Loucy (cell line): Measurements from ENCODE around the gene SLC25A41.

ENCODE experiments used
- H2AFZ ChIP-seq: fragments of 200-600 bp; sonication (generic); 2 replicates; pipeline ENCODE4 v1.6.0; 2016; ENCODE audit warnings: antibody characterized with exemption, mild to moderate bottlenecking, low read length, moderate library complexity
- H3F3A ChIP-seq: fragments of 200-600 bp; 2 replicates; pipeline ENCODE4 v1.6.0; 2016; ENCODE audit warnings: antibody characterized with exemption, low read depth, mild to moderate bottlenecking
- H3K27me3 ChIP-seq: fragments of 200-600 bp; sonication (generic); 2 replicates; pipeline ENCODE4 v1.6.1; 2014; ENCODE audit warnings: low read length, mild to moderate bottlenecking; ENCODE audit not compliant: insufficient read depth, poor library complexity, severe bottlenecking
- H3K36me3 ChIP-seq: fragments of 200-600 bp; sonication (generic); 2 replicates; pipeline ENCODE4 v1.6.1; 2016; ENCODE audit warnings: low read length; ENCODE audit not compliant: insufficient read depth
- H3K4me1 ChIP-seq: fragments of 200-600 bp; sonication (generic); 2 replicates; pipeline ENCODE4 v1.5.1; 2014; ENCODE audit warnings: low read length, mild to moderate bottlenecking; ENCODE audit not compliant: insufficient read depth, poor library complexity, severe bottlenecking
- H3K4me2 ChIP-seq: fragments of 200-600 bp; sonication (generic); 2 replicates; pipeline ENCODE4 v1.6.0; 2014; ENCODE audit warnings: antibody characterized with exemption, low read length, low read depth, mild to moderate bottlenecking; ENCODE audit not compliant: poor library complexity, severe bottlenecking
- H3K4me3 ChIP-seq: fragments of 200-600 bp; sonication (generic); 2 replicates; pipeline ENCODE4 v1.5.1; 2014; ENCODE audit warnings: low read length, mild to moderate bottlenecking, mixed read lengths; ENCODE audit not compliant: poor library complexity, severe bottlenecking
- H3K79me2 ChIP-seq: fragments of 200-600 bp; sonication (generic); 2 replicates; pipeline ENCODE4 v1.6.1; 2014; ENCODE audit warnings: low read length; ENCODE audit not compliant: insufficient read depth
- H3K9ac ChIP-seq: fragments of 200-600 bp; sonication (generic); 2 replicates; pipeline ENCODE4 v1.6.0; 2014; ENCODE audit warnings: mild to moderate bottlenecking, low read depth, low read length, moderate library complexity; ENCODE audit not compliant: poor library complexity, severe bottlenecking
- H3K9me2 ChIP-seq: fragments of 200-600 bp; sonication (generic); replicated peaks from 2 replicates; pipeline ENCODE4 v1.6.1; 2016; ENCODE audit warnings: low read depth, low read length, mixed read lengths
- H3K9me3 ChIP-seq: fragments of 200-600 bp; sonication (generic); 2 replicates; pipeline ENCODE4 v1.6.1; 2014; ENCODE audit warnings: mild to moderate bottlenecking, antibody characterized with exemption, low read length, low read depth; ENCODE audit not compliant: insufficient read depth
- H4K20me1 ChIP-seq: fragments of 200-600 bp; sonication (generic); 2 replicates; pipeline ENCODE4 v1.6.0; 2014; ENCODE audit warnings: antibody characterized with exemption, low read length, mild to moderate bottlenecking; ENCODE audit not compliant: insufficient read depth, poor library complexity, severe bottlenecking
- EZH2phosphoT487 ChIP-seq: fragments of 200-600 bp; IDR thresholded peaks from 2 replicates; pipeline ENCODE4 v1.6.1; 2018; ENCODE audit warnings: antibody characterized with exemption, mild to moderate bottlenecking, moderate library complexity, borderline replicate concordance
- TF ChIP-seq, protein P1 (sequence below): fragments of 200-600 bp; sonication (generic); conservative IDR thresholded peaks from 2 replicates; pipeline ENCODE4 v1.5.1; 2014; ENCODE audit warnings: mild to moderate bottlenecking, antibody characterized with exemption, low read length

Gene SLC25A41

DNA sequence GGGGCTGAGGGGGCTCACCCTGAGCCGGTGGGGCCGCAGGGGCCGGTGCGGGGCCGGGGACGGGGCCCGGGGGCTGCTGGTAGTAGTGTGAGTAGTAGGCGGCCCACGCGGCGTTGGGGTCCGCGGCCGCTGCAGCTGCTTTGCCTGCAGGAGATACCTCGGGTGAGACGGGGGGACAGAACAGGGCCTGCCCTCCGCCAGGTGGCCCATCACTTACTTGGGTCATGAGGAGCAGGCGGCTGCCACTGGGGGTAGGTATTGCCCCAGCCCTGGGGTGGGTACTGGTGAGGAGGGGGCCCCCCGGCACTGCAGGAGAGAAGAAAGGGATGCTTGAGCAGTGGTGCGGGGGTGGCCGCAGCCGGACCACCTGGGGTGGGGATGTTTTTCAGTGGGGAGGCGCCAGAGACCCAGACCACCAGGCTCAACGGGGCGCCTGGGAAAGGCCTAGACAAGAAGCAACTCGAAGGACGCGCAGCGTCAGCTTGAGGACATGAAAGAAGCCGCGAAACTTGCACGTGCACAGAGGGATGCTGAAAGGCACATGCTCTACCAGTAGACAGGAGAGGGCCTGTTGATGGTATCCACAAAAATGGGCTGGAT lies 17.9 kb downstream of the SLC25A41 start:
- H3K4me2 ChIP-seq, result no peak overlapping the region
- peaks cover 77% of the 10 kb centered on the region for H3K36me3 ChIP-seq
- H3K79me2 ChIP-seq, result peaks cover 35% of the 10 kb centered on the region
- no peaks in the 10 kb centered on the region for H3K27me3 ChIP-seq
- no peaks in the 10 kb centered on the region for H3K4me1 ChIP-seq
- no peak overlapping the region for H3K9ac ChIP-seq
- H4K20me1 ChIP-seq, result peaks cover 63% of the 10 kb centered on the region
- no peak overlapping the region for H3K4me3 ChIP-seq
- H3K9me2 ChIP-seq, result no peaks in the 10 kb centered on the region
- no peak overlapping the region for H2AFZ ChIP-seq
- H3K9me3 ChIP-seq, result no peaks in the 10 kb centered on the region
- no peaks in the 10 kb centered on the region for H3F3A ChIP-seq
- TF ChIP-seq EZH2phosphoT487, result no peak
- TF ChIP-seq, protein P1, sequence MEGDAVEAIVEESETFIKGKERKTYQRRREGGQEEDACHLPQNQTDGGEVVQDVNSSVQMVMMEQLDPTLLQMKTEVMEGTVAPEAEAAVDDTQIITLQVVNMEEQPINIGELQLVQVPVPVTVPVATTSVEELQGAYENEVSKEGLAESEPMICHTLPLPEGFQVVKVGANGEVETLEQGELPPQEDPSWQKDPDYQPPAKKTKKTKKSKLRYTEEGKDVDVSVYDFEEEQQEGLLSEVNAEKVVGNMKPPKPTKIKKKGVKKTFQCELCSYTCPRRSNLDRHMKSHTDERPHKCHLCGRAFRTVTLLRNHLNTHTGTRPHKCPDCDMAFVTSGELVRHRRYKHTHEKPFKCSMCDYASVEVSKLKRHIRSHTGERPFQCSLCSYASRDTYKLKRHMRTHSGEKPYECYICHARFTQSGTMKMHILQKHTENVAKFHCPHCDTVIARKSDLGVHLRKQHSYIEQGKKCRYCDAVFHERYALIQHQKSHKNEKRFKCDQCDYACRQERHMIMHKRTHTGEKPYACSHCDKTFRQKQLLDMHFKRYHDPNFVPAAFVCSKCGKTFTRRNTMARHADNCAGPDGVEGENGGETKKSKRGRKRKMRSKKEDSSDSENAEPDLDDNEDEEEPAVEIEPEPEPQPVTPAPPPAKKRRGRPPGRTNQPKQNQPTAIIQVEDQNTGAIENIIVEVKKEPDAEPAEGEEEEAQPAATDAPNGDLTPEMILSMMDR, result no peak

DNA sequence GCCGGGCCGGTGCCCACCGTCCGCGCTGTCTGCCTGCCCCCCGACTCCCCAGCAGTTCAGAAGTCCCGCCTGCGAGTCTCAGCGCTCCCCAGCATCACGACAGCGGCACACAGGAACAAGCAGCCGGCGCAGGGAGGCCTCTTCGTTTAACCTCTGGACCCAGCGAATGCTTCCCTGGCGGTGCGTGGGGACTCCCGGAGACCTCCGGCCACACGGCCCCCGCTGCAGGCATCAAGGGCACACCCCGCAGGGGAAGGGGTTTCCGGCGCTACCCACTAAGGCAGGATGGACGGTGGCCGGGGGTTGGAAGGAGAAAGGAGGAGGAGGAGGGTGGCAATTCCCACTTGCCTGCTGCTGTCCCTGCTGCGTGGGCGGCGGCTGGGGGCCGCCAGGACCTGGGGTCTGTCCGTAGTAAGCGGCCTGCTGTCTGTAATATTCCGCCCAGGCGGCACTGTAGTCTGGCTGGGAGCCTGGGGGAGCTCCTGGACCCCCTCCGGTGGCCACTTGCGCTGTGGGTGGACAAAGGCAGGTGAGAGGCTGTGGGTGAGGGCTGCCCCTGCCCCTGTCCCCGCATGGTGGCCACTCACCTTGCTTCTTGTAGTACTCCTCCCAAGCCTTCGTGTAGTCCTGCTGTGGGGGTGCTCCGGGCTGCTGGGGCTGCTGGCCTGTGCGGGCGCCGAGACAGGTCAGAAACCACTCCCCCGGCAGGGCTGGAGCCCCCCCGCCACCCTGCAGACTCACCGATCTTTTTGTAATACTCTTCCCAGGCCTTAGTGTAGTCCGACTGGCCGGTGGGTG lies 18.6 kb downstream of the SLC25A41 start:
- Histone ChIP-seq H3K79me2 (peaks cover 28% of the 10 kb centered on the region), H3K27me3 (no peaks in the 10 kb centered on the region), H3K4me2 (no peak overlapping the region), H4K20me1 (peaks cover 56% of the 10 kb centered on the region), H3K9me3 (no peaks in the 10 kb centered on the region), H2AFZ (no peak overlapping the region), H3K4me3 (no peak overlapping the region), H3K4me1 (no peaks in the 10 kb centered on the region), H3K9ac (no peak overlapping the region), H3F3A (no peaks in the 10 kb centered on the region), H3K36me3 (peaks cover 70% of the 10 kb centered on the region), H3K9me2 (no peaks in the 10 kb centered on the region)
- TF ChIP-seq, protein P1, result no peak
- TF ChIP-seq EZH2phosphoT487, result no peak

DNA sequence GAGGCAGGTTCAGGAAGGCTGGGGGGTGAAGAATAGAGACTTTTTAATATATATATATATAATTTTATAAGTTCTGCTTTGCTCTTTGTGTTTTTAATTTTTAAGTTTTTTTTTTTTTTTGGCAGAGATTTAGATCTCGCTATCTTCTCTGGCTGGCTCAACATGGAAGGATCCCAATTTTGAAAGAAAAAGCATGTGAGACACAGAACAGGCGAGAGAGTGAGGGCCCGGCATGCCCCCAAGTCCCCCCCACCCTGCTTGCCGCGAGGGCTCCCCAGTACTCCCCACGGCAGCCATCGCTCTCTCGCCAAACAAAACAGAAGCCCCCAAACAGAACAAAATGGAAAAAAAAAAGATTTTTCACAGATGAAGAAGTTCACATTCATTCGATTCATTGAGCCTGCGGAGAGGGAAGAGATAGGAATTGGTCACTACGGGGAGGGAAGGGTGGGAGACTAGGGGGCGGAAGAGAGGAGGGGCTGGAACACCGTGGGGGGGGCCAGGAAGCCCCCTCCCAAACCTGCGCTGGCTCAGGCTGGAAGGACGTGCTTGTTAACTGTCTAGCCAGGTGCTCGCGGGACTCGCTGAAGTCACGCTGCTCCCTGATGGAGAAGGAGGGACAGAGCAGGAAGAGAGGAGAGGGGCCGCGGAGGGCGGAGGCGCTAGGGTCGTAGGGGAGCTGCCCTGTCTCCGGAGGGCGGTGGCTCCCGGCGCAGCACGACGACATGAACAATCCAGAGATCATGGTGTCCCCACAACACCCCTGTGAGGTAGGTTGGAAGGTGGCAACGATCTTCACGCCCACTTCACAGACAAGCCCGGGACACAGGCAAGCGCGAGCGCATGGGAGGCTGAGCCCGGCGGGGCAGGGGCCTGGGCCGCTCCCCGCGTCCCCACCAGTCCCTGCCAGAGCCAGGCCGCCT lies 19.6 kb downstream of the SLC25A41 start:
- Histone ChIP-seq H3K4me2 (no peak overlapping the region), H3K9ac (no peak overlapping the region), H2AFZ (no peak overlapping the region), H3K4me1 (no peaks in the 10 kb centered on the region), H3F3A (no peaks in the 10 kb centered on the region), H3K36me3 (peaks cover 60% of the 10 kb centered on the region), H3K27me3 (no peaks in the 10 kb centered on the region), H3K9me2 (no peaks in the 10 kb centered on the region), H3K79me2 (peaks cover 17% of the 10 kb centered on the region), H4K20me1 (peaks cover 46% of the 10 kb centered on the region), H3K9me3 (no peaks in the 10 kb centered on the region), H3K4me3 (no peak overlapping the region)
- TF ChIP-seq EZH2phosphoT487, result no peak
- TF ChIP-seq, protein P1, result no peak
